Measurements from ENCODE around the gene LRP1. TPM values are rescaled to one million over a fixed set of nuclear protein-coding genes. Genes with fewer than 3 reads are reported as not detected.
A peak's percentile ranks its signal among the peaks of the same experiment; 100 is the strongest.

Gene LRP1
- total and polyA plus RNA-seq, 2 of the 13 experiments (the other 11 are each of a cell fraction or from before 2014, with no cell fraction given) = 14.7 to 30.8 TPM

DNA sequence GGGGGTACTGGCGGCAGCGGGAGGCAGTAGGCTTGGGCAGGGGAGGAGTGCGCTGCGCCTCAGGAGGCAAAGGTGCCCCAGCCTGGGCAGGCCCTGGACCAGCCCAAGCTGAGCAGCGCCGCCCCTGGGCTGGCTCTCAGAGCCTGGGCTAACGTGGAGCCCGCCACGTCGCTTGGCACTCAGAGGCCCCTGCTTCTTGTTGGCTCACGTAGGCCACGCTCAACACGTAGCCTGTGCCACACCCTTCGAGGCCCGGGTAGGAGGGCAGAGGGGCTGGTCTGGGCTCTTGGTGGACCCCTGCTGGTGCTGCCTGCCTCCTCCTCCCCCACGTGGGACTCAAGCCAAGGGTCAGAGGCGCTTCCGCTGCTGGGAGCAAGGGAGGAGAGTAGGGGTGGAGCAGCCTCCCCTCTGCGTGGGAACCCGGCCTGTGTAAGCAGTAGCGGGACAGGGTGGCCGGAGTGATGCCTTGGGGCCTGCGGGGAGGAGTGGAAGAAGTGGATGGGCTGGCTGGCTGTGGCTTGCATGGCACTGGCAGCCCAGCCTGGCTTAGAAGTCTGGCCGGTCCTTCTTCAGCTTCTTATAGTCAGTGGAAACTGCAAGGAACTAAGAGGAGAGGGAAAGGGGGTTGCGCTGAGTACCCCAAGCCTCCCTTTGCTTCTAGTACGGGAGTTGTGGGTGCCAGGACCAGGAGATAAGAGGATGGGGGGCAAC lies 106.9 kb downstream of the LRP1 start (continued):
- TF ChIP-seq, protein P1, sequence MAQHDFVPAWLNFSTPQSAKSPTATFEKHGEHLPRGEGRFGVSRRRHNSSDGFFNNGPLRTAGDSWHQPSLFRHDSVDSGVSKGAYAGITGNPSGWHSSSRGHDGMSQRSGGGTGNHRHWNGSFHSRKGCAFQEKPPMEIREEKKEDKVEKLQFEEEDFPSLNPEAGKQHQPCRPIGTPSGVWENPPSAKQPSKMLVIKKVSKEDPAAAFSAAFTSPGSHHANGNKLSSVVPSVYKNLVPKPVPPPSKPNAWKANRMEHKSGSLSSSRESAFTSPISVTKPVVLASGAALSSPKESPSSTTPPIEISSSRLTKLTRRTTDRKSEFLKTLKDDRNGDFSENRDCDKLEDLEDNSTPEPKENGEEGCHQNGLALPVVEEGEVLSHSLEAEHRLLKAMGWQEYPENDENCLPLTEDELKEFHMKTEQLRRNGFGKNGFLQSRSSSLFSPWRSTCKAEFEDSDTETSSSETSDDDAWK (CRISPR knock-in tag; IDR thresholded peaks at IDR 0.05) = no peak
- TF ChIP-seq, protein P2, sequence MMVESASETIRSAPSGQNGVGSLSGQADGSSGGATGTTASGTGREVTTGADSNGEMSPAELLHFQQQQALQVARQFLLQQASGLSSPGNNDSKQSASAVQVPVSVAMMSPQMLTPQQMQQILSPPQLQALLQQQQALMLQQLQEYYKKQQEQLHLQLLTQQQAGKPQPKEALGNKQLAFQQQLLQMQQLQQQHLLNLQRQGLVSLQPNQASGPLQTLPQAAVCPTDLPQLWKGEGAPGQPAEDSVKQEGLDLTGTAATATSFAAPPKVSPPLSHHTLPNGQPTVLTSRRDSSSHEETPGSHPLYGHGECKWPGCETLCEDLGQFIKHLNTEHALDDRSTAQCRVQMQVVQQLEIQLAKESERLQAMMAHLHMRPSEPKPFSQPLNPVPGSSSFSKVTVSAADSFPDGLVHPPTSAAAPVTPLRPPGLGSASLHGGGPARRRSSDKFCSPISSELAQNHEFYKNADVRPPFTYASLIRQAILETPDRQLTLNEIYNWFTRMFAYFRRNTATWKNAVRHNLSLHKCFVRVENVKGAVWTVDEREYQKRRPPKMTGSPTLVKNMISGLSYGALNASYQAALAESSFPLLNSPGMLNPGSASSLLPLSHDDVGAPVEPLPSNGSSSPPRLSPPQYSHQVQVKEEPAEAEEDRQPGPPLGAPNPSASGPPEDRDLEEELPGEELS (CRISPR knock-in tag; IDR thresholded peaks at IDR 0.05) = no peak; the same call in 1 of the 2 replicates
- TF ChIP-seq ZNF605 (CRISPR knock-in tag; IDR thresholded peaks at IDR 0.05) (0 out of 2 replicates have a peak, but pooled peaks have one; percentile 11), ZNF331 (CRISPR knock-in tag; IDR thresholded peaks at IDR 0.05) (no peak), SNRNP70 (IDR thresholded peaks at IDR 0.05; ENCODE audit: low read depth, low read length) (no peak), ZNF678 (CRISPR knock-in tag; IDR thresholded peaks at IDR 0.05) (no peak), ZNF234 (CRISPR knock-in tag; conservative IDR thresholded peaks at IDR 0.05) (no peak), CCDC6 (CRISPR knock-in tag; IDR thresholded peaks at IDR 0.05) (0 out of 2 replicates have a peak, but pooled peaks have one; percentile 15), ZNF160 (CRISPR knock-in tag; IDR thresholded peaks at IDR 0.05) (no peak), ZNF773 (CRISPR knock-in tag; IDR thresholded peaks at IDR 0.05; ENCODE audit: borderline replicate concordance) (no peak), POLR2G (IDR thresholded peaks at IDR 0.05; ENCODE audit: low read depth, low read length) (peak; percentile 13), MIER3 (CRISPR knock-in tag; IDR thresholded peaks at IDR 0.05; ENCODE audit: borderline replicate concordance) (no peak), ZNF460 (CRISPR knock-in tag; IDR thresholded peaks at IDR 0.05; ENCODE audit: borderline replicate concordance) (no peak), AKAP8 (CRISPR knock-in tag; IDR thresholded peaks at IDR 0.05) (no peak), JARID2 (CRISPR knock-in tag; IDR thresholded peaks at IDR 0.05; ENCODE audit: insufficient replicate concordance) (no peak), ZNF629 (CRISPR knock-in tag; conservative IDR thresholded peaks at IDR 0.05) (no peak), LCORL (IDR thresholded peaks at IDR 0.05) (no peak), LCORL (CRISPR knock-in tag; IDR thresholded peaks at IDR 0.05) (no peak)
- TF ChIP-seq, protein P3, sequence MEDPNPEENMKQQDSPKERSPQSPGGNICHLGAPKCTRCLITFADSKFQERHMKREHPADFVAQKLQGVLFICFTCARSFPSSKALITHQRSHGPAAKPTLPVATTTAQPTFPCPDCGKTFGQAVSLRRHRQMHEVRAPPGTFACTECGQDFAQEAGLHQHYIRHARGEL (CRISPR knock-in tag; IDR thresholded peaks at IDR 0.05) = no peak
- TF ChIP-seq, protein P4, sequence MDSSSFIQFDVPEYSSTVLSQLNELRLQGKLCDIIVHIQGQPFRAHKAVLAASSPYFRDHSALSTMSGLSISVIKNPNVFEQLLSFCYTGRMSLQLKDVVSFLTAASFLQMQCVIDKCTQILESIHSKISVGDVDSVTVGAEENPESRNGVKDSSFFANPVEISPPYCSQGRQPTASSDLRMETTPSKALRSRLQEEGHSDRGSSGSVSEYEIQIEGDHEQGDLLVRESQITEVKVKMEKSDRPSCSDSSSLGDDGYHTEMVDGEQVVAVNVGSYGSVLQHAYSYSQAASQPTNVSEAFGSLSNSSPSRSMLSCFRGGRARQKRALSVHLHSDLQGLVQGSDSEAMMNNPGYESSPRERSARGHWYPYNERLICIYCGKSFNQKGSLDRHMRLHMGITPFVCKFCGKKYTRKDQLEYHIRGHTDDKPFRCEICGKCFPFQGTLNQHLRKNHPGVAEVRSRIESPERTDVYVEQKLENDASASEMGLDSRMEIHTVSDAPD (CRISPR knock-in tag; IDR thresholded peaks at IDR 0.05) = no peak
- TF ChIP-seq, protein P5, sequence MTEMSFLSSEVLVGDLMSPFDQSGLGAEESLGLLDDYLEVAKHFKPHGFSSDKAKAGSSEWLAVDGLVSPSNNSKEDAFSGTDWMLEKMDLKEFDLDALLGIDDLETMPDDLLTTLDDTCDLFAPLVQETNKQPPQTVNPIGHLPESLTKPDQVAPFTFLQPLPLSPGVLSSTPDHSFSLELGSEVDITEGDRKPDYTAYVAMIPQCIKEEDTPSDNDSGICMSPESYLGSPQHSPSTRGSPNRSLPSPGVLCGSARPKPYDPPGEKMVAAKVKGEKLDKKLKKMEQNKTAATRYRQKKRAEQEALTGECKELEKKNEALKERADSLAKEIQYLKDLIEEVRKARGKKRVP (CRISPR knock-in tag; IDR thresholded peaks at IDR 0.05) = no peak
- TF ChIP-seq, protein P6, sequence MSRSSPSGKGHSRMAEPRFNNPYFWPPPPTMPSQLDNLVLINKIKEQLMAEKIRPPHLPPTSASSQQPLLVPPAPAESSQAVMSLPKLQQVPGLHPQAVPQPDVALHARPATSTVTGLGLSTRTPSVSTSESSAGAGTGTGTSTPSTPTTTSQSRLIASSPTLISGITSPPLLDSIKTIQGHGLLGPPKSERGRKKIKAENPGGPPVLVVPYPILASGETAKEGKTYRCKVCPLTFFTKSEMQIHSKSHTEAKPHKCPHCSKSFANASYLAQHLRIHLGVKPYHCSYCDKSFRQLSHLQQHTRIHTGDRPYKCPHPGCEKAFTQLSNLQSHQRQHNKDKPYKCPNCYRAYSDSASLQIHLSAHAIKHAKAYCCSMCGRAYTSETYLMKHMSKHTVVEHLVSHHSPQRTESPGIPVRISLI (CRISPR knock-in tag; IDR thresholded peaks at IDR 0.05; ENCODE audit: borderline replicate concordance) = no peak

Measured in HepG2 (cell line).